Common myeloid progenitor, CD34-positive (primary cell): ENCODE measurements around the gene MACO1.
A peak's percentile ranks its signal among the peaks of the same experiment; 100 is the strongest.

ENCODE experiments used
- CTCF ChIA-PET: fragments of 350-600 bp; sonication (Branson Sonifier 250); formaldehyde crosslinking; loops from one replicate; lab custom pipeline; 2021; ENCODE audit warnings: antibody characterized with exemption; lab: Charles Lee
- POLR2A ChIA-PET: fragments of 350-600 bp; sonication (Branson Sonifier 250); formaldehyde crosslinking; loops from one replicate; lab custom pipeline; 2021; ENCODE audit warnings: antibody characterized with exemption; lab: Charles Lee
- DNase-seq, 3 donors: peaks; one replicate each; pipeline versions ENCODE4 v3.0.0 to v3.0.0-alpha.2; 2013
- H3K27ac ChIP-seq, 2 experiments: 1 replicate in 1 of 2; 2 replicates in 1 of 2; pipeline ENCODE4 v1.7.0; 2013; ENCODE audit warnings: inconsistent platforms in 2 of 2, low read length in 2 of 2, mild to moderate bottlenecking in 2 of 2, low read depth in 1 of 2, moderate library complexity in 1 of 2; ENCODE audit not compliant: severe bottlenecking in 2 of 2, insufficient read depth in 1 of 2, poor library complexity in 1 of 2
- H3K27me3 ChIP-seq, 5 experiments: replicated peaks in 2 of 5; 1 replicate in 3 of 5; 2 replicates in 2 of 5; pipeline versions ENCODE4 v1.6.1 to v1.7.0; 2013; ENCODE audit warnings: low read length in 4 of 5, mild to moderate bottlenecking in 2 of 5, moderate library complexity in 2 of 5, inconsistent platforms in 1 of 5; ENCODE audit not compliant: insufficient read depth in 5 of 5, control insufficient read depth in 4 of 5
- H3K36me3 ChIP-seq, 4 experiments: 1 replicate in 2 of 4; 2 replicates in 2 of 4; pipeline versions ENCODE4 v1.6.1 to v1.7.0; 2013; ENCODE audit warnings: low read length in 3 of 4, control low read depth in 1 of 4, mild to moderate bottlenecking in 1 of 4; ENCODE audit not compliant: control insufficient read depth in 4 of 4, insufficient read depth in 4 of 4
- H3K4me1 ChIP-seq, 4 experiments: 1 replicate in 3 of 4; 2 replicates in 1 of 4; pipeline versions ENCODE4 v1.6.1 to v1.7.1; 2013; ENCODE audit warnings: low read length in 3 of 4, mild to moderate bottlenecking in 3 of 4, control low read depth in 1 of 4, inconsistent platforms in 1 of 4, moderate library complexity in 1 of 4; ENCODE audit not compliant: control insufficient read depth in 4 of 4, insufficient read depth in 4 of 4; ENCODE audit errors: control extremely low read depth in 1 of 4
- H3K4me3 ChIP-seq, 7 experiments: 1 replicate in 4 of 7; 2 replicates in 3 of 7; pipeline versions ENCODE4 v1.5.1 to v1.7.0; 2013; ENCODE audit warnings: mild to moderate bottlenecking in 7 of 7, low read length in 6 of 7, moderate library complexity in 6 of 7, inconsistent platforms in 2 of 7, low read depth in 2 of 7, control low read depth in 1 of 7; ENCODE audit not compliant: insufficient read depth in 4 of 7, control insufficient read depth in 1 of 7; ENCODE audit errors: extremely low read depth in 1 of 7
- H3K9me3 ChIP-seq, 5 experiments: 1 replicate in 4 of 5; 2 replicates in 1 of 5; pipeline versions ENCODE4 v1.6.1 to v1.7.1; 2013; ENCODE audit warnings: low read length in 4 of 5, mild to moderate bottlenecking in 2 of 5, inconsistent platforms in 1 of 5, low read depth in 1 of 5, moderate library complexity in 1 of 5; ENCODE audit not compliant: control insufficient read depth in 4 of 5, insufficient read depth in 2 of 5; ENCODE audit errors: control extremely low read depth in 1 of 5
- WGBS: methylation state at CpG from one replicate; pipeline ENCODE4 v1.1.5; 2013; ENCODE audit not compliant: insufficient coverage; 5-methylcytosine and 5-hydroxymethylcytosine counted together

Gene MACO1

DNA sequence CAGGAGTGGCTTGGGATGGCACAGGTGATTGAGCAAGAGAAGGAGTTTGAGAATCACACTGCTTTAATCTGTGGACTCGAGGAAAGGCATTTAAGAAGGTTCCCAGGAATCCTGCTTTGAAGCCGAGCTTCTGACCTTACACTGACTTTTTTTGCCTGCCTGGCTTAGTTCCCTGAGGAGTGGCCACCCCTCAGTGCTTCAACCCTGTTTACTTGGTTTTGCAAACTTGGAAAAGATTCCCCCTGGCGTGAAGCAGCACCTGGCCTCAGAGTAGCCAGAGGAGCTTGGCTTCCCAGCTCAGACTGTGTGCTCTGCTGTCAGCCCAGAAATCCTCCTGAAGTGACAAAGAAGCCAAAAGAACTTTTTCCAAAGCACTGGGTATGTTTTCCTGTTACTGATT, 64.3 kb downstream of the MACO1 start:
- WGBS: 100% methylated on average over 3 of the region's 3 CpGs
- POLR2A ChIA-PET: no interaction called here
- H3K27me3 ChIP-seq: no peaks in the 10 kb centered on the region
- H3K36me3 ChIP-seq: peaks cover 18 to 78% (median 57%) of the 10 kb centered on the region in 4 experiments
- no peak overlapping the region for H3K4me3 ChIP-seq
- no peaks in the 10 kb centered on the region for H3K9me3 ChIP-seq
- H3K4me1 ChIP-seq: no peaks in the 10 kb centered on the region
- CTCF ChIA-PET: no interaction called here
- DNase-seq: no peak
- H3K27ac ChIP-seq: no peak overlapping the region

DNA sequence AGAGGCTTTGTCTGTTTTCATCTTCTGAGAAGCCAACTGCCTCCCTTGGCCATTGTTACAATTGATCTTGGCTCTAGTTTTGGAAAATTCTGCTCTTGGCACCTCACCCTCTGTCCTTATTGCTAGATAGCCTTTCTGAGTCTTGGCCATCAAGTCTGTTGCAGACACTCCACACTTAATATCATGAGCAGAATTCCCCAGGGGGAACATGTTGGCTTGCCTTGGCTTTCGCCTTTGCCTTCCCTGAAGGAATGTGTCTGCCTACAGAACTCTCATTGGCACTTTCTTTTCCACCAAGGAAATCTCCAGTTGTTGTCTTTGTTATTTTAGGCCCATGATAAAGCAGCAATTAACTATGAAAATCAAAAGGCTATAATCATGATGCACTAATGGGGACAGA, 70.0 kb downstream of the MACO1 start:
- Histone ChIP-seq H3K27ac (no peak overlapping the region), H3K4me3 (no peak overlapping the region), H3K9me3 (no peaks in the 10 kb centered on the region), H3K4me1 (peaks cover 2 to 12% (median 9%) of the 10 kb centered on the region in 4 experiments), H3K27me3 (no peaks in the 10 kb centered on the region), H3K36me3 (peaks cover 8 to 48% (median 36%) of the 10 kb centered on the region in 4 experiments)
- WGBS: 86% methylated on average over 1 of the region's 1 CpG
- CTCF ChIA-PET: interaction anchor here (1.0 to 7.2 kb wide), 3 partner anchors 16 to 311 kb away, joined by 3 to 69 read pairs (median 4); no protein-coding TSS in a partner anchor
- POLR2A ChIA-PET: no interaction called here
- DNase-seq: no peak

DNA sequence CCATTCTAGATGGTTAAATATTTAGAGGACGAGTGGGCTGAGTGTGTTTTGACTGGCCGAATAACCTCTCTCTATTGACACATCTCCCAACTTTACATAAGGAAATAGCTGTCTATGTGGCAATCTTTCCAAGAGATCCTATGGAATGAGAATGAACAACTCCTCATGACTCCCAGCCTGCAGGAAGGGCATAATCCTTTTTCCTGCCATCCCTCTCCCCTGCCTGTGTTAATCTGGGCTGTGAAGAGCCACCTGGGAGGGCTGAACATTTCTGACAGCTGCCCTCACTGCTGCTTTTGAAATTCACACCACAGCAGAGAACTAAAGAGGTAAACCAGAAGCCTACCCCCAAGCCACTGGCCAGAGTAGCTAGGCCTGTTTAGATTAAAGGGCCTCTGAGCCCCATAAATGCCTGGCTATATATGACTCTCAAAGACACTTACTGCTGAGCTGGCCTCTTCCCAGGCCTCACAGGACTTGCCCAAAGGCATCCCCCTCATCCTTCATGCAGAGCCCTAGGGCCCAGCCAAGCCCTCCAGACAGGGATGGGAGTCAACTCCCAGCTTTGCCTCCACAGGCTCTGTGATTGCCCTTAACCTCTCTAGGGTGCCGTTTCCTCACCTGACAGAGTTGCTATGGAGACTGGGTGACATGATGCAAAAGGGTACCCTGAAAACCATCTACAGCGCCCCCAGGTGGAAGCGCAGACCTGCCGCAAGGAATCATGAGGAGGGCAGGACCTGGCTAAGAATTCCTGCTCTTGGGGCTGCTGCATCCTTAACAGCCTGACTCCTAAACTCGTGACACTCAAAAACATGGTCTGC, 70.8 kb downstream of the MACO1 start:
- peak in 1 of 3 donors; percentile 21 for DNase-seq
- no peaks in the 10 kb centered on the region for H3K27me3 ChIP-seq
- no peak overlapping the region for H3K4me3 ChIP-seq
- peaks cover 2 to 17% (median 12%) of the 10 kb centered on the region in 4 experiments for H3K4me1 ChIP-seq
- H3K9me3 ChIP-seq: no peaks in the 10 kb centered on the region
- CTCF ChIA-PET: interaction anchor here (0.6 to 7.2 kb wide), 11 partner anchors 13 to 310 kb away, joined by 3 to 69 read pairs (median 4); no protein-coding TSS in a partner anchor
- POLR2A ChIA-PET: no interaction called here
- peaks cover 8 to 46% (median 31%) of the 10 kb centered on the region in 4 experiments for H3K36me3 ChIP-seq
- 96% methylated on average over 4 of the region's 7 CpGs for WGBS
- H3K27ac ChIP-seq: no peak overlapping the region

DNA sequence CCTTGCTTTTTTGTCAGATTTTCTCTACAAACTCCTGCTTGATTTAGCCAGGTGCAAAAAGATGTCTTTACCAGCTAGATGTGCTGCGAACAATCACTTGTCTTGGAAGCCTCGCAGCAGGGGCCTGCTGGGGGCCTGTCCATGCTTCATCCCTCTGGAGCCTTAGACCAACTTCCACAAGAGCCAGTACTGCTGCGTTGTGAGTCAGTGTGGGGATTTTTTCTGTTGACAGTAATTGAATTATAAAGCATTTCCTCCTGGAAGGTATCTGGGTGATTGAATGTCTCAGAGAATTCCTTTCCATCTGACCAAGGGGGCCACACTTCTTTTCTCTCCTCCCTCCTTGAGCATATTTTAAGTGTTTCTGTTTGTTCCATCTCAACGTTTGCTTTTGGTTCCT, 72.3 kb downstream of the MACO1 start:
- H3K27me3 ChIP-seq: no peaks in the 10 kb centered on the region
- POLR2A ChIA-PET: no interaction called here
- peaks cover 0 to 34% (median 20%) of the 10 kb centered on the region in 4 experiments for H3K36me3 ChIP-seq
- no peak overlapping the region for H3K27ac ChIP-seq
- H3K4me1 ChIP-seq: peaks cover 2 to 17% (median 12%) of the 10 kb centered on the region in 4 experiments
- DNase-seq: no peak
- H3K4me3 ChIP-seq: no peak overlapping the region
- 63% methylated on average over 4 of the region's 4 CpGs for WGBS
- CTCF ChIA-PET: interaction anchor here (1.1 to 7.2 kb wide), 9 partner anchors 11 to 308 kb away, joined by 3 to 69 read pairs (median 4); no protein-coding TSS in a partner anchor
- no peaks in the 10 kb centered on the region for H3K9me3 ChIP-seq

DNA sequence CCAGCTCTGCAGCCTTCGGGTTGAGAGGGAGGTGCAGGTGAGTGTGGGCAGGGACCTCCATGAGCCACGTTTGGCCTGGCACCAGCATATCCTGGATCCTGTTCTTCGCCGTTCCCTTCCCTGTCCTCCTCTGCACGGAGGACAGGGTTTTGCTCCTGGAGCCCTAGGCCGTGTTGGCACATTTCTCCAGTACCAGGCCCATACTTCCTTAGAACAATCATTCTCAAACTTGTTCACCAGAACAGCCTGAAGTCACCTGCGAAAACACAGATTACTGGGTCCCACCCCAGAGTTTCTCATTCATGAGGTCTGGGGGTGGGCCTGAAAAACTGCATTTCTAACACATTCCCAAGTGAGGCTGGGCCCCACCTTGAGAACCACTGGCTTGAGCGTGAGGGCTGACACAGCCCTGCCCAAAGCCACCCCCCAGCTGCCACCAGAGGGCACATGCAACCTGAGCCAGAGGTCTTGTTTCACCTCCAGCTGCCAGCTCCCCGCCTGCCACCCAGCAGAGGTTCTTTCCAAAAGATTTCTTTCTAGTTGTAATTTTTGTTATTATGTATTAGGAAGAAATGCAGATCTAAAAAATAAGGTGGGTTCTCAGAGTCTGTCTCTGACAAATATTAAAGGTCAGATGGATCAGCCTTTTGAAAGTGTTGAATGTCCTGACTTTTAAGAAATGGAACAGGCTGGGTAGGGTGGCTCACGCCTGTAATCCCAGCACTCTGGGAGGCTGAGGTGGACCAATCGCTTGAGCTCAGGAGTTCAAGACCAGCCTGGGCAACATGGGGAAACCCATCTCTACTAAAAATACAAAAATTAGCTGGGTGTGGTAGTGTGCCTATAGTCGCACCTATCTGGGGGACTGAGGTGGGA, 73.1 kb downstream of the MACO1 start:
- WGBS: 80% methylated on average over 7 of the region's 12 CpGs
- H3K4me3 ChIP-seq: no peak overlapping the region
- peaks cover 0 to 29% (median 14%) of the 10 kb centered on the region in 4 experiments for H3K36me3 ChIP-seq
- H3K27ac ChIP-seq: no peak overlapping the region
- CTCF ChIA-PET: interaction anchor here (0.6 to 7.2 kb wide), 20 partner anchors 9 to 315 kb away, joined by 3 to 69 read pairs (median 3); no protein-coding TSS in a partner anchor
- POLR2A ChIA-PET: no interaction called here
- H3K27me3 ChIP-seq: no peaks in the 10 kb centered on the region
- peaks cover 2 to 17% (median 12%) of the 10 kb centered on the region in 4 experiments for H3K4me1 ChIP-seq
- peak; percentile 53 to 76 (median 73) for DNase-seq
- H3K9me3 ChIP-seq: no peaks in the 10 kb centered on the region

DNA sequence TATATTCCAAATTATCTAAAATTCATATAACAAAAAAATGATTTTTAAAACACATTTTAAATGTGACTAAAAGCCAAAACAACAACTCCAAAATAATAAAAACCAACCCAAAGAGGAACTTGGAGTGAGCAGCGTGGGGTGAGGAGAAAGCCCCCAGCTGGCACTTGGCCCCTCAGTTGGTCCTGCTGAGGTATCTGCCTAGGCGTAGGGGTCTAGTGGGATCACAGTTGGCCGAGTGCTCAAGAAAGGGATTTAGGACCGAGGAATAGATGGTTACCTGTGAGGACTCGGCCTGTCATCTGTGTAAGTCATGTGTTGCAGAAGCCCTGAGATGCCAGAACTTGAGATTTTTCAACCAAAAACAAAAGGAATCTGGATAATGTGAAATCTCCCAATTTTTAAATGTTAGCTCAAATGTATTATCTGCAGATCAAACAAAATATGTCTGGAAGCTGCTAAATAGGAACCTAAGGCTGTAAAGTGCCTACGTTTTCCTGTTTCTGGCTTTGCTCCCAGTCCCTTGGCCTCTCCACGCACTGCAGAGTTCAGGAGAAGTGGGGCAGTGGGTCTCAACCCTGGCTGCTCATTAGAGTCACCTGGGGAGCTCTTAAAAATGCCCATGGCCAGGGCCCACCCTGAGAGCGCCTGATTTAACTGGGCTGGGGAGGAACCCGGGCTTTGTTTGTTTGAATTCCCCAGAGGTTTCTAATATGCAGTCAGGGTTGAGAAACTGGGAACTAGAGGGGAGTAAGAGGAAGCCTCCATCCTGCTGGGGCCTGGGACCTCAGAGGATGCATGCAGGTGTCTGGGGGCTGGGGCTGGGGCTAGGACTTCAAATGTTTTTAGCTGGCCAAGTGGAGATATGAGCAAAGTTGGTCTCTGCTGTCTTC, 74.3 kb downstream of the MACO1 start:
- CTCF ChIA-PET: interaction anchor here (0.6 to 7.2 kb wide), 18 partner anchors 8 to 314 kb away, joined by 3 to 69 read pairs (median 3); no protein-coding TSS in a partner anchor
- no peak for DNase-seq
- H3K27ac ChIP-seq: no peak overlapping the region
- H3K9me3 ChIP-seq: no peaks in the 10 kb centered on the region
- H3K36me3 ChIP-seq: peaks cover 0 to 23% (median 8%) of the 10 kb centered on the region in 4 experiments
- POLR2A ChIA-PET: no interaction called here
- no peaks in the 10 kb centered on the region for H3K27me3 ChIP-seq
- H3K4me1 ChIP-seq: peaks cover 2 to 17% (median 12%) of the 10 kb centered on the region in 4 experiments
- H3K4me3 ChIP-seq: no peak overlapping the region
- 57% methylated on average over 5 of the region's 9 CpGs for WGBS
